T-helper 9 cell (primary cell): ENCODE data around the gene EIF3A.
"Not testable (repeated sequence)": the region's sequence is repeated elsewhere in the genome, so short reads cannot be mapped to it uniquely, and the experiment has no call there.

Experiments
- DNase-seq: peaks from one replicate; pipeline ENCODE4 v3.0.0-alpha.2; 2020

Gene EIF3A

GRCh38 chr10:119098576-119098975 is 18.0 kb upstream of the EIF3A start:
- DNase-seq: no peak

GRCh38 chr10:119096641-119097415 is 16.2 kb upstream of the EIF3A start:
- DNase-seq: not testable (repeated sequence)

GRCh38 chr10:119095640-119096039 is 15.0 kb upstream of the EIF3A start:
- no peak for DNase-seq

GRCh38 chr10:119090968-119091367 is 10.4 kb upstream of the EIF3A start:
- DNase-seq: peak; percentile 36

- DNase-seq: peak; percentile 25
Observed at GRCh38 chr10:119090026-119090795, 9.6 kb upstream of the EIF3A start.

- DNase-seq: no peak
Observed at GRCh38 chr10:119087271-119087882, 6.8 kb upstream of the EIF3A start.

GRCh38 chr10:119084896-119085295 is 4.3 kb upstream of the EIF3A start:
- DNase-seq: no peak

DNA sequence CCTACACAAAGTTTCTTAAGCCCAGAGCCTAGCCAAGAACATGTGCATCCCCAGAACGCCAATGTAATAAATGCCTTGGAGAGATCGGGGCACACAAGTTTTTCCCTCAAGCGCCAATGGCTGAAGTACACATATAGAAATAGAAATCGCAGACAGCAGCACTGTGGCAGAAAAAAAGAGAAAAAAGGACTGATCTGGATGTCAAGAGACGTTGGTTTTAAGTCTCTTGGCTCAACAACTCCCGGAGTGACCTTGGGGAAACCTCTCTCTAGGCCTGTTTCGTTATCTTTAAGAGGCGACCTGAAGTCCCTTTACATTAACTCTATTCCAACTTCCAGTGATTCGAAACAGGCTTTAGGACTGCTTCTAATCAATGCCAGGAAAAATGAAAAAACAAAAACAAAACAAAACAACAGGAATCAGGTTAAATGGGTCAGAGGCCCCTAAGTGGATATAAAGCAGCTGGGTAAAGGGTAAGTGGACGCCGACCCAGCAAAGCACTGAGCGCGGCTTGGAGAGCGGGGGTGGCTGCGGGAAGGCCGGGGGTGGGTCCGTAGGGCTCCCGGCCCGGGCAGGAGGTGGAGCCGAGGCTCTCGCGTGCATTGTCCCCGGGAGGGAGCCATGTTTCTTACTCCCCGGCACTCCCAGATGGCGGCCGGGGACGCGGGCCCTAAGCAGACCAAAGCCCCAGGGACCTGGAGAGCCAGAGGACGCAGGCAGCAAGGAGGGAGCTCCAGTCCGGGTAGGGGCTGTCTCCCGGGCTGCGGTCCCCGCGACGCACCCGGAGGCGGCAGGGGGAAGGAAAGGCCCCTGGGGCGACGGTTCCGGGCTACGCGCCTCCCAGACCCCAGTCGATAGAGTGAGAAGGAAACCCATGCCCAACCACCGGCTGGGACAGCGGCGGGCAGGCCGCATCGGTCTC is 757 bp downstream of the EIF3A start:
- DNase-seq: peak; percentile 46

GRCh38 chr10:119078422-119079179 is 2.0 kb downstream of the EIF3A start:
- no peak for DNase-seq

DNA sequence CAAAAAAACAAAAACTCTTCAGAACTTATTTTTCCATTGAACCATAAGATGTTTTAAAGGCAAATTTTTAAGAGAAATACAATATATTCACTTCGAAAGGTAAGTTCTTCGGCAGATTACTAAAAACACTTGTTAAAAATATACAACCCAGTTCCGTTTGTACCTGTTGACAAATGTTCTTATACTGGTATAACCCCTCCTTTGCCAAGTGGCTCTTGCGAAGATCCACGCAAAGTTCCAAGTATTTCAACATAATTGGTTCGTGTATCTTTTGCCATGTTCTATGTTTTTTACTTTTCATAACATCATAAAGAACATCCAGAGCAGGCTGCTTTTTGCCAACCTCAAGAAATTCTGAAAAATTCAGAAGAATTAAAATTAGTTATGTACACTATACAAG is 7.0 kb downstream of the EIF3A start:
- no peak for DNase-seq

DNA sequence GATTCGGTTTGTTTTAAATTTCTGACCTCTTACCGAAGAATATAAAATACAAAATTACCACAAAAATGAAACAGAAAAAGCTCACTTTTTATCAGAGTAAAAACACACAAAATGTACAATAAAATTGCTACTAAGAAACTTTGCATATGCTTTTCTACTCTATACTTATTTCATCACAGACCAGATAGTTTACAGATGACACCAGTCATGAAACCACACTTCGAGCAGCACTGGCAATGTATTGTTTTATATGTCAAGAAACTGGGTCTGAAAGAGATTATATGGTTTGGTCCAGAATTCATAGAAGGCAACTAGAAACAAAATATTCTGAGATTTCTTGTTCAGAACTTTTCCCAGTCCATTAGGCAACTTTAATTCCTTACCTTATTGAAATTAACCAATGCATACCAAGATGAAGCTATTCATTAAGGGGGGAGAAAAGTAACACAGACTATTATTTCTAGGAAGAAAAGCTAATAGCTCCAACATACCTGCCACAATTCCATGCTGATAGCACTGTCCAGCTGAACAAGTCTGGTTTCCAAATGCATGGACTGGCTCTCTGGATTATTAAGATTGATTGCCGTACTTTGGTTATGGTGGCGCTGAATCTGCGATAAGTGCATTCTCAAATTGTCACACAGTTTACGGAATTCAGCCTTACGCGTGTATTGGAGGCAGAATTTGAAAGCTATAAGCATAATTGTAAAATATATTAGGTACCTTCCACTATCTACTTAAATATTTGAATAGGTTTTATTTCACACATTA is 10.0 kb downstream of the EIF3A start:
- DNase-seq: no peak

GRCh38 chr10:119061926-119062325 is 18.7 kb downstream of the EIF3A start:
- no peak for DNase-seq

- no peak for DNase-seq
Observed at GRCh38 chr10:119061352-119061751, 19.3 kb downstream of the EIF3A start.

DNA sequence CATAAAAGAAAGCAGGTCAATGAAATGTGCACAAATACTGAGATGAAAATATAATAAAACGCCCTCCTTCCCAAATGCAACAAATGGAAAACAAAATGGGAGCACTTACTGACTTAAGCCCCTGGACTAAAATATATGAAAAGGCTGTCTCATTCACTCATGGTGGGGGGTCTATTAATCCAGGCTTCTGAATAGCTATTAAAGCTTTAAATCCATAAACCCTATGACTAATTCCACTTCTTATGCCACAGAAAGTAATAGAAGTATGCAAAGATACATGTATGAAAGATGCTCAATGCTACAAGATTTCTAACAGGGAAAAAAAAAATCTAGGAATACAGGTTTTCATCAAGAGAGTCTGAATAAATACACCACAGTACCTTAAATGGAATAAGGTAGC is 20.5 kb downstream of the EIF3A start:
- DNase-seq: no peak

DNA sequence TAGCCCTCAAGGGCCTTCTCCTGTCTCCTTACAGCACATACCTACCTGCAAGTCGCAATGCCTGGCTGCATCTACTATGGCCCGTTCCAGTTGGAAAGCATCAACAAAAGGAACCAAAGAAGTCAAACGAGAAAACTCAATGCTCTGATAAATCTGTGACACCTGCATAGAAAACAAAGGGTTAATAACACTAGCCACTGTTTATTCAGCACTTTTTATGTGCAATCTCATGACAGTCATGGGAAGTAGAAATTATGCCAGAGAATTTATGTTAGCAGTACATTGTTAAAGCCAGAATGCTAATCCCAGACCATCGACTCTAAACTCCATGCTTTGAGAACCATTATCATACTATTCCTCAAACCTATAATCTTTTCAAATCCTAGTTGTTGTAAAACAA is 21.1 kb downstream of the EIF3A start:
- DNase-seq: no peak

GRCh38 chr10:119058010-119058409 is 22.6 kb downstream of the EIF3A start:
- DNase-seq: no peak

GRCh38 chr10:119055472-119055871 is 25.1 kb downstream of the EIF3A start:
- no peak for DNase-seq

GRCh38 chr10:119051775-119052174 is 28.8 kb downstream of the EIF3A start:
- DNase-seq: no peak

DNA sequence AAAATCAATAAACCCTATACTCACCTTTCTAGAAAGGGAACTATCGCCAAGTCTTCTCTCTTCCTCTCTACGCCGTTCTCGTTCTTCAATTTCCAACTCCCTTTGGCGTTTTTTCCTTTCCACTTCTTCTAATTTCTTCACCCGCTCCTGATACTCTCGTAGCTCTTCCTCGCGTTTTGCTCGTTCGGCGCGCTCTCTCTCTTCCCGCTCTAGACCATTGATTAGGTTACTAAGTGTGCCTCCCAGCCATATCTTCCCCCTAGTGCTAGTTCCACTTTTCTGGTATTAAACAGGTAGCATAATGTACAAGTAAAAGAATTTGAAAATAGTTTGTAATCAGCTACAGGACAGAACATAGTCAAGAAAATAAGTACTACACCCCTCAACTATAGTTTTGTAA is 30.8 kb downstream of the EIF3A start:
- no peak for DNase-seq

- no peak for DNase-seq
Observed at GRCh38 chr10:119049361-119049760, 31.3 kb downstream of the EIF3A start.

- DNase-seq: no peak
Observed at GRCh38 chr10:119045561-119045960, 35.1 kb downstream of the EIF3A start.
